Ascending aorta (tissue), 2 donors: ENCODE results near the gene CEP57L1. TPM values are rescaled to one million over a fixed set of nuclear protein-coding genes. Genes with fewer than 3 reads are reported as not detected.

Experiments used
- DNase-seq, 2 donors: peaks; one replicate each; pipeline ENCODE4 v3.0.0-alpha.2; 2019; ENCODE audit warnings: low spot score in 2 of 2
- H3K27ac ChIP-seq, 2 donors: fragments of 200-600 bp; sonication (generic); one replicate each; pipeline ENCODE4 v1.5.1; 2016 to 2017; ENCODE audit warnings: mild to moderate bottlenecking in 1 of 2
- H3K27me3 ChIP-seq: fragments of 200-600 bp; sonication (generic); one replicate; pipeline ENCODE4 v1.5.1; 2017
- H3K36me3 ChIP-seq, 2 donors: fragments of 200-600 bp; sonication (generic); one replicate each; pipeline ENCODE4 v1.5.1; 2016
- H3K4me1 ChIP-seq, 2 donors: fragments of 200-600 bp; sonication (generic); one replicate each; pipeline ENCODE4 v1.5.1; 2016 to 2017; ENCODE audit warnings: mild to moderate bottlenecking in 1 of 2
- H3K4me3 ChIP-seq, 2 donors: fragments of 200-600 bp; sonication (generic); one replicate each; pipeline ENCODE4 v1.5.1; 2016 to 2017; ENCODE audit warnings: mild to moderate bottlenecking in 1 of 2
- H3K9me3 ChIP-seq, 2 donors: fragments of 200-600 bp; sonication (generic); one replicate each; pipeline ENCODE4 v1.5.1; 2016
- CTCF ChIP-seq, 3 experiments: fragments of 200-600 bp in 2 of 3; fragments of 450-650 bp in 1 of 3; sonication (generic) in 2 of 3; IDR thresholded peaks; one replicate each; pipeline ENCODE4 v1.5.1; 2016 to 2019; ENCODE audit warnings: antibody characterized with exemption in 3 of 3, mild to moderate bottlenecking in 1 of 3, moderate library complexity in 1 of 3
- intact Hi-C: fragments of 100-400 bp; cut with DNase I; formaldehyde crosslinking; loops from one replicate; pipeline ENCODE4 v1.15.1; 2023
- total RNA-seq: library from RNA; depleted of rRNA; stranded (reverse); fragments of >200 nt; gene quantifications from one replicate; pipeline ENCODE4 v1.1.0, GENCODE V29; 2016

Gene CEP57L1
- total RNA-seq, 1 donor from 2014 or later = 1.1 TPM

GRCh38 chr6:109073344-109074132, 21.8 kb upstream of the CEP57L1 start:
- Histone ChIP-seq H3K36me3 (no peaks in the 10 kb centered on the region), H3K27me3 (no peaks in the 10 kb centered on the region), H3K4me1 (peaks cover 0 to 3% of the 10 kb centered on the region in 2 donors), H3K9me3 (no peaks in the 10 kb centered on the region), H3K27ac (no peak overlapping the region), H3K4me3 (no peak overlapping the region)
- no peak for DNase-seq
- intact Hi-C loops = loop anchor here (1.0 to 10.0 kb wide), 7 partner anchors 65 to 999 kb away; partner anchors contain the start of gene OSTM1
- peak; percentile 45 to 68 (median 63) for TF ChIP-seq CTCF (IDR thresholded peaks at IDR 0.05)

GRCh38 chr6:109074133-109074415, 21.2 kb upstream of the CEP57L1 start:
- Histone ChIP-seq H3K36me3 (no peaks in the 10 kb centered on the region), H3K9me3 (no peaks in the 10 kb centered on the region), H3K4me3 (no peak overlapping the region), H3K4me1 (peaks cover 0 to 5% of the 10 kb centered on the region in 2 donors), H3K27me3 (no peaks in the 10 kb centered on the region), H3K27ac (no peak overlapping the region)
- intact Hi-C loops = loop anchor here (5.0 to 10.0 kb wide), 4 partner anchors 177 to 999 kb away; partner anchors contain the start of gene OSTM1
- DNase-seq = no peak
- no peak for TF ChIP-seq CTCF (IDR thresholded peaks at IDR 0.05)

DNA sequence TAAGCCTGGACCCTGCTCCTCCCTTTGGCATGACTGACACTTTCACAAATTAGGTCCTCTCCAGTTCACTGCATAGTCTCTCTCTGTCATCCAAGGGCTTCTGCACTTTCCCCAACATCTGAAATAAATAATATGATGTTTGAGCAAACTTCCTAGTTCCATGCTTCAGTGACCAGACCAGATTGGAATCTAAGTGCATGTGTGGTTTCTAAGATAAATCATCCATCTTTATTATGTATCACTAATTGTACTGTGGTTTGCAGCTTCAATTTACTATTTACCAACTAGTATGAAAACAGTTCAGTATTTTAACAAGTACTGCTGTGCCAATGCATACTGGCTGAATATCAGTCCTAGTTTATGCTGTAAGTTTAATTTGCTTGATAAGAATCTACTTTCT, 19.4 kb upstream of the CEP57L1 start:
- TF ChIP-seq CTCF (IDR thresholded peaks at IDR 0.05) = no peak
- Histone ChIP-seq H3K9me3 (no peaks in the 10 kb centered on the region), H3K4me1 (peaks cover 8 to 18% of the 10 kb centered on the region in 2 donors), H3K27me3 (no peaks in the 10 kb centered on the region), H3K4me3 (no peak overlapping the region), H3K27ac (no peak overlapping the region), H3K36me3 (no peaks in the 10 kb centered on the region)
- intact Hi-C loops = loop anchor here (10.0 kb wide), 2 partner anchors 421 to 1001 kb away; partner anchors contain the start of gene OSTM1
- DNase-seq = no peak

DNA sequence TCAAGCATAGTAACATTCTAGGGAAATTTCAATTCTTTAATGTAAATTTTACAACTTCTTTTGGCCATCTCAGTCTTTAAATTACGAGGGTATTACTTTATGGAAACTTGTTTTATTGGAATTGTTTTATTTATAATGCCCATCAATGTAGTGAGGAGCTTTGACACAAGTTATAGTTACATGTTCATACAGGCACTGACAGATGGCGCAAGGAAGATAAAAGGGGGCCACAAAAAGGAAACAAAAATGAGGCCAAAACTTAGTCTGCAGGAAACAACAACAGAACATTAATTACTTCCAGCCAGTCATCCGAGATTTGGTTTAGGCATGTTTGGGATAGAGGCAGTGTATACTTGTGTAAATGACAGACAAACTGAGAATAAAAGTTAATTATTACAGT, 18.9 kb upstream of the CEP57L1 start:
- H3K36me3 ChIP-seq = no peaks in the 10 kb centered on the region
- H3K4me3 ChIP-seq = no peak overlapping the region
- H3K9me3 ChIP-seq = no peaks in the 10 kb centered on the region
- no peaks in the 10 kb centered on the region for H3K27me3 ChIP-seq
- no peak overlapping the region for H3K27ac ChIP-seq
- peaks cover 8 to 22% of the 10 kb centered on the region in 2 donors for H3K4me1 ChIP-seq
- no peak for TF ChIP-seq CTCF (IDR thresholded peaks at IDR 0.05)
- DNase-seq = no peak
- intact Hi-C loops = loop anchor here (10.0 kb wide), 2 partner anchors 422 to 1002 kb away; partner anchors contain the start of gene OSTM1

GRCh38 chr6:109079981-109080380, 15.3 kb upstream of the CEP57L1 start:
- H3K4me3 ChIP-seq = peak overlapping the region in 1 of 2 donors; percentile 33
- H3K9me3 ChIP-seq = no peaks in the 10 kb centered on the region
- no peaks in the 10 kb centered on the region for H3K27me3 ChIP-seq
- peak in 1 of 2 donors; percentile 86 for DNase-seq
- TF ChIP-seq CTCF (IDR thresholded peaks at IDR 0.05) = no peak
- peaks cover 12 to 33% of the 10 kb centered on the region in 2 donors for H3K4me1 ChIP-seq
- peak overlapping the region; percentile 55 to 82 for H3K27ac ChIP-seq
- intact Hi-C loops = loop anchor here (2.0 to 10.0 kb wide), 4 partner anchors 15 to 1005 kb away; partner anchors contain the start of genes CEP57L1, OSTM1 and SESN1
- H3K36me3 ChIP-seq = no peaks in the 10 kb centered on the region
